Astrocyte (in vitro differentiated cells and primary cell): ENCODE measurements around the gene SLC25A30.
A peak's percentile ranks its signal among the peaks of the same experiment; 100 is the strongest.

Experiments
- CTCF ChIP-seq: IDR thresholded peaks from 2 replicates; pipeline ENCODE4 v1.5.1; 2011; ENCODE audit warnings: low read depth, mild to moderate bottlenecking, inconsistent platforms, low read length, moderate library complexity; ENCODE audit not compliant: insufficient read depth
- EZH2 ChIP-seq: IDR thresholded peaks from 2 replicates; pipeline ENCODE4 v1.6.1; 2012; ENCODE audit warnings: mild to moderate bottlenecking, low read length, inconsistent platforms; ENCODE audit not compliant: insufficient read depth

- TF ChIP-seq CTCF (peak; percentile 84), EZH2 (no peak)
Measured at GRCh38 chr13:45370922-45371406, 47.2 kb downstream of the SLC25A30 start.
